GM18511 (cell line): ENCODE results near the gene NTSR1.

Experiments
- ATAC-seq: cut with Tn5 transposase; IDR thresholded peaks from one replicate; pipeline ENCODE4 v1.9.1; 2021; ENCODE audit warnings: mild to moderate bottlenecking, moderate library complexity; ENCODE audit not compliant: unreplicated experiment

NTSR1 gene

DNA sequence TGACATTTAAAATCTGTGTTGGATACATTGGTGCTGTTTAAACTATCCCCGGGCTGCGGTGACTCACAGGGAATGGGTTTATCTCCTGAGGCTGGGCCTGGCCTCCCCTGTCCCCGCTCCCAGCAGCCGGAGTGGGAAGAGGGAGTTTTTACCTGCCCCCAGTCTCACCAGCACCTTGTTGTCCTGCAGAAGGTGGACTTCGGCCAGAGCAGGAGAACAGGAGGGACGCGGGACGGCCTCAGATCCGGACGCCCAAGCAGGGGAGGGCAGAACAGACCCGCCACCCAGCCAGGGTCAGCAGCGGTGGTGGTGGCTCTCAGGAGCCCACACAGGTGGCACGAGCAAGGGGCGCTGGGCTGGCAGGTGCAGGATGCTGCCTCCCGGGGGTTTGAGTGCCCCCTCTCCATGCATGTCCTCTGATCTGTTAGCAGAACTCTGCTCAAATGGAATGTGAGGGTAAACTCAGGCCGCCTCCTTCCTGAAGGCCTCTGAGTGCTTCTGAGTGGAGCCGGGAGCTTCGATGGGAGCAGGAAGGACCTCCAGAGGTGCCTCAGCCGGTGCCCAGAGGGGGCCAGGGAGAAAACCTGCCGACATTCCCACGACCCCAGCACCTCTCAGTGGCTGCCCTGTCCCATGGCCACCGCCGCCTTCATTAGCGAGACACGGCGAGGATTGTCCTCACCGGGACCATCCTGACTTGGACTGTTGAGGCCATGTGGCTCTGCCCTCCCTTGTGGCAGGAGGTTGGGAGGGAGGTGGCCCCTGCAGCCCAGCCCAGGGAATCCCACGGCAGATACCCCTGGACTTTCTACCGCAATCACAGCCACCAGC lies 44.2 kb downstream of the NTSR1 start:
- ATAC-seq: no peak

GRCh38 chr20:62753626-62754025 lies 45.0 kb downstream of the NTSR1 start:
- no peak for ATAC-seq

- no peak for ATAC-seq
Measured at GRCh38 chr20:62754122-62754990, 45.7 kb downstream of the NTSR1 start.

DNA sequence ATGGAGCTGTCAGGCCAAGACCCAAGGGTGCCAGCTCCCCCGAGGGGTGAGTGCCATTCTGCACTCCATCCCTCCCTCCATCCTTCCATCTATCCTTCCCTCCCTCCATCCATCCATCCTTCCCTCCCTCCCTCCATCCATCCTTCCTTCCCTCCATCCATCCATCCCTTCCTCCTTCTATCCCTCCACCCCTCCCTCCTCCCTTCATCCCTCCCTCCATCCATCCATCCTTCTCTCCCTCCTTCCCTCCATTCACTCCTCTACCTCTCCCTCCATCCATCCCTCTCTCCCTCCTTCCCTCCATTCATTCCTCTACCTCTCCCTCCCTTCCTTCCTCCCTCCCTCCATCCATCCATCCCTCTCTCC lies 46.3 kb downstream of the NTSR1 start:
- ATAC-seq: no peak

DNA sequence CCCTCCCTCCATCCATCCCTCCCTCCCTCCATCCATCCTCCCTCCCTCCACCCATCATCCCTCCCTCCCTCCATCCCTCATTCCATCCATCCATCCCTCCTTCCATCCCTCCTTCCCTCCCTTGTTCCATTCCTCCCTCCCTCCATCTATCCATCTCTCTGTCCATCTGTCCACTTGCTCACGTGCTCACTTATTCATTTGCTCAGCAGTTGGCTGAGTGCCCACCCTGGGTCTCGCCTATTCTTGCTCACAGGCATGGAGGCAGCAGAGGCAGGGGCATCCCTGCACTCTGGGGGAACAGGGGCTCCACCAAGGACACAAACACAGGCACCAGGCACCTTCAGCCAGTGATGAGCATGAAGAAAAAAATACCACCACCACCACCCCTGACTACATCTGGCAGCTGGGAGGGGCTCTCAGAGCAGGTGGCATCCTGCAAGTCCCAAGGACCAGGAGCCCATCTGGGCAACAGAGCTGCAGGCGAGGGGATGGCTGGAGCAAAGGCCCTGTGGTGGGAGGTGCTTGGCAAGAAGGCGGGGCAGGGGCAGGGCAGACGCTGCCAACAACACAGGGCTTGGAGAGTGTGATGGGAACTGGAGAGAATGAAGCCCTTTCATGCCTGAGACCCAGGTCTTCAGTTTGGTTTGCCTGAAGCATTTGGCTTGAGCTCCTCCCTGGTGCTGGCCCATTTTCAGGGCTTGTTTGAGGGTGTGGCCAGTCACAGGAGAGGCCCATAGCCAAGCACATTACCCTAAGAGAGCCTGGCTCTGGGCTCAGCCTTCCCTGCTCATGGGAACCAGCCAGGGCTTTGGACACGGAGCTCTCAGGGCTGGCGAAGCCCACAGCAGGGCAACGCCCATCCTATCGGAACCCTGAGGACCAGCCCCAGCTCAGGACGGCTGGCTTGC lies 47.4 kb downstream of the NTSR1 start:
- ATAC-seq: no peak

DNA sequence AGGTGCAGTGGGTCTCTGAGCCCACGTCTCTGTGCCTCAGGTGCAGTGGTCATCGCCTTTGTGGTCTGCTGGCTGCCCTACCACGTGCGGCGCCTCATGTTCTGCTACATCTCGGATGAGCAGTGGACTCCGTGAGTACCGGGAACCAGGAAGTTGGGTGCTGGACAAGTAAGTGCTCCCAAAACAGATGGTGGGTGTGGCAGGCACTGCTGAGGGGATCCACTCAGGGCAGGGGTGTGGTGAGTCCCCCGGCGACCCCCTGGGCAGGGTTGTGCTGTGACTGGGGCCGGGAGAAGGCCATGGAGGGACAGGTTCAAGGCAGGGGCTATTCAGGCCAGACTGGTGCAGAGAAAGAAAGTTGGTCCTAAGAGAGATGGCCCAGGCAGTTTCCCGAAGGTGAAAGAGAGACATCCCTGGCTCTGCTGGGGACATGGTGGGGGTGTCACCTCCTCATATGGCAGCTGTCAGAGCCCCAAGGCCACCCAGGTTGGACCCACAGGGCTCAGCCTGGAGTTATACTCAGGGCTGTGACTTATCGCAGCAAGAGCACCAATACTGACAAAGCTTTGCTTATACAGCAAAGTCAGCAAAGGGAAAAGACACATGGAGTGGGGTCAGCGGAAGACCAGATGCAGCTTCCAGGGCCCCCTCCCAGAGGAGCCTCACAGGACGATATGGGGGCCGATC lies 49.7 kb downstream of the NTSR1 start:
- ATAC-seq: no peak

GRCh38 chr20:62759981-62760431 lies 51.4 kb downstream of the NTSR1 start:
- ATAC-seq: no peak

DNA sequence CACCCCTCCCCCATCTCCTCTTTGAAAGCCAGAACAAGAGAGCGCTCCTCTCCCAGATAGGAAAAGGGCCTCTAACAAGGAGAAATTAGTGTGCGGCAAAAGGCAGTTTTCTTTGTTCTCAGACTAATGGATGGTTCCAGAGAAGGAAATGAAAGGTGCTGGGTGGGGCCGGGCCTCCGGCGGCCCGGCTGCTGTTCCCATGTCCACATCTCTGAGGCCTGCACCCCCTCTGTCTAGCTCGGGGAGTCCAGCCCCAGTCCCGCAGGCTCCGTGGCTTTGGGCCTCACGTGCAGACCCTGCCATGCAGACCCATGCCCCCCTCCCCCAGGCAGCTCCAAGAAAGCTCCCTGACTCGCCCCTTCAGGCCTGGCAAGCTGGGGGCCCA lies 51.8 kb downstream of the NTSR1 start:
- ATAC-seq: no peak

DNA sequence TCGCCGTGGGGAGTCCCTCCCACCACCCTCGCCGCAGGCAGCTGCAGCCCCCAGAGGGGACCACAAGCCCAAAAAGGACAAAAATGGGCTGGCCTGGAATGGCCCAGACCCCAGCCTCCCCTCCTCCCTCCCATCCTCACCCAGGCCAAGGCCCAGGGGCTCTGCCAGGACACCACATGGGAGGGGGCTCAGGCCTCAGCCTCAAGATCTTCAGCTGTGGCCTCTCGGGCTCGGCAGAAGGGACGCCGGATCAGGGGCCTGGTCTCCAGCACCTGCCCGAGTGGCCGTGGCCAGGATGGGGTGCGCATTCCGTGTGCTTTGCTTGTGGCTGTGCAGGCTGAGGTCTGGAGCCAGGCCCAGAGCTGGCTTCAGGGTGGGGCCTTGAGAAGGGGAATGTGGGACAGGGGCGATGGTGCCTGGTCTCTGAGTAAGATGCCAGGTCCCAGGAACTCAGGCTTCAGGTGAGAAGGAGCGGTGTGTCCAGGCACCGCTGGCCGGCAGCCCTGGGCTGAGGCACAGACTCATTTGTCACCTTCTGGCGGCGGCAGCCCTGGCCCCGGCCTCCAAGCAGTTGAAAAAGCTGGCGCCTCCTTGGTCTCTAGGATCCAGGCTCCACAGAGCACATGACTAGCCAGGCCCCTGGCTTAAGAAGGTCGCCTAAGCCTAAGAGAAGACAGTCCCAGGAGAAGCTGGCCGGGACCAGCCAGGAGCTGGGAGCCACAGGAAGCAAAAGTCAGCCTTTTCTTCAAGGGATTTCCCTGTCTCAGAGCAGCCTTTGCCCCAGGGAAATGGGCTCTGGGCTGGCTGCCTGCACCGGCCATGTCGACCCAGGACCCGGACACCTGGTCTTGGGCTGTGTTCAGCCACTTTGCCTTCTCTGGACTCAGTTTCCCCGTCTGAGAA lies 52.5 kb downstream of the NTSR1 start:
- ATAC-seq: no peak

DNA sequence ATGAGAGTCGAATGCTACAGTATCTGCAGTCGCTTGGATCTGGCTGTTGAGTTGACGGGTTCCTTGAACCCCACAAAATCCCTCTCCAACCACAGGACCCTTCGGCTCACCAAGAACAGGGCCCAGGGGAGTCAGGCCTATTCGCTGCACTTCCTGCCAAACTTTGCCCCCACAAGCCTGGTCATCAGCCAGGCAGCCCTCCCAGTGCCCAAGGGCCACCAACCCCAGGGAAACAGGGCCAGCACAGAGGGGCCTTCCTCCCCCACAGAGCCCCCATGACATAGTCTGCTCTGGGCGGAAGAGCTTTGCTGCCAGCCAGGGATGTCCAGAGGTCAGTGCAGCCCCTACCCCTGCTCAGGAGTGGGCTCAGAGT lies 53.1 kb downstream of the NTSR1 start:
- ATAC-seq: no peak

- ATAC-seq: no peak
Measured at GRCh38 chr20:62762376-62762775, 53.7 kb downstream of the NTSR1 start.

DNA sequence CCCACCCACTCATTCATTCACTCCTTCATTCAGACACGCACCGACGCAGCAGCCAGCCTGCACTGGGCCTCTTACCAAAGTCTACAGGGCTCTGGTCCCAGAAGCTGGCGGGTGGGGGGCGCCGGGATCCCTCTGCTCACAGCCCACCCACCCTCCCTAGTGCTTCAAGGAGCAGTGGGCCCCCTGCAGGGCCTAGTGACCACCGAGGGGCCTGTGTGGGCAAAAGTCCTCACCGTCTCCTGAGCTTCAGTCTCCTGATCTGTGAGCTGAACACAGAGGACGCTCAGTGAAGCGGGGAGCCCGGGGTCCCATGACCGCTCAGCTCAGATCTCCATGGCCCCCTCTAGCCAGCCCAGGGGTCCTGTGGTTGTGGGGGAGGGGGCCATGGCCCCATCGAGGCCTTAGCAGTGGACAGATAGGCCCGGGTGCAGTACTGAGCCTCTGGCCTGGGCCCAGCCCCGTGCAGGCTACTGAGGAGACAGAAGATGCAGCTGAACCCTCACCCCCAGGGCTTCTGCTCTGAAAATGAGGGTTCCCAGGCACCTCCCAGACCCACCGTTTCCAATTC lies 54.2 kb downstream of the NTSR1 start:
- ATAC-seq: no peak

- no peak for ATAC-seq
Measured at GRCh38 chr20:62763404-62763803, 54.8 kb downstream of the NTSR1 start.

DNA sequence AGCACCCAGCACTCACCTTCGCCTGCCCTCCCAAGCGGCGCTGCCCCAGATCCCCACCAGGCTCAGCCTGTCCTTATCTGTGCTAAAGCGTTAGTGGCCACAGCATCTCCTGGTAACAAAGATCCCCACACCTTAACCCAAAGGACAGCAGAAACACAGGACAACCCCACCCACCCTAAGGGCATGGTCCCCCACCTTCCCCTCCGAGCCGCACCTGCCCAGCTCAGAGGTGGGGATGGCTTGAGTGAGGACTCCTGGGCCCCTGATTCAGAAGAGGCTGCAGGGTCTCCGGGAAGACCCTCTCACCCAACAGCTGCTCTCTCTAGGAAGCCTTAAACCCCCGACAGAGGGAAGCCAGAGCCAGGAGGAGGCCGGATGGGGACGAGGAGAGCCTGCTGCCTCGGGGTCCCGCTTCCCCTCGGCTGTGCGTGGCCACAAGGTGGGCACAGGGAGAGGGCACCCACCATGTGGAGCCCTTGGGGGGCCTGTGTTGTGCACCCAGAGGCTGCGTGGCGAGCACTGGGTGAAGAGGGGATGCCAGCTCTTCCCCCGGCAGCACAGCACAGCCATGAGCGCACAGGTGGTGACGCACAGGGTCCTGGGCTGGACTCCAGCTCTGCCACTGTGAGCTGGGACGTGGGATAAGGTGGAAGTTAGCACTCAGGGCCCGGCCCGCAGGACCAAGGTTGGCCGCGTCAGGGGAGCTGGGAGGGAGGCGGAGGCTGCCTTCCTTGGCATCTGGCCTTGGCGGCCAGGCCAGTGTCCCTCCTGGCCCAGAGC lies 55.7 kb downstream of the NTSR1 start:
- ATAC-seq: no peak

DNA sequence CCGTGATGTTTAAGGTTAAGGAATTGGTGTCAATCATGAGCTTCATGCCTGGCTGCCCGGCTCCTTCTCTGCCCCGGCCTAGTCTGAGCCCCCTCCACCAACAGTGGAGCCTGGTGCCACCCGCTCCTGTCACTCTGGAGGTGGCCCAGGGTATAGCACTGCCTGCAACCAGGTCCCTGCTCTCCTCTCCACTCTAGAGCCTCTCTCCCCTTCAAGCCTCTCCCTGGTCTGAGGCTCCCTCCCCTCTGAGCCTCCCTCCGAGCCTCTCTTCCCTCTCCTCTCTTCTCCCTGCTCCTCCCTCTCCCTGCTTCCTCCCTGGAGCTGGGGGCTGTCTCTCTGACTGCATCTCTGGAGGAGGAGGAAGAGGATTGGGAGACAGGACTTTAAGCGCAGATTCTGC lies 56.4 kb downstream of the NTSR1 start:
- ATAC-seq: no peak

- no peak for ATAC-seq
Measured at GRCh38 chr20:62765432-62766070, 56.9 kb downstream of the NTSR1 start.

DNA sequence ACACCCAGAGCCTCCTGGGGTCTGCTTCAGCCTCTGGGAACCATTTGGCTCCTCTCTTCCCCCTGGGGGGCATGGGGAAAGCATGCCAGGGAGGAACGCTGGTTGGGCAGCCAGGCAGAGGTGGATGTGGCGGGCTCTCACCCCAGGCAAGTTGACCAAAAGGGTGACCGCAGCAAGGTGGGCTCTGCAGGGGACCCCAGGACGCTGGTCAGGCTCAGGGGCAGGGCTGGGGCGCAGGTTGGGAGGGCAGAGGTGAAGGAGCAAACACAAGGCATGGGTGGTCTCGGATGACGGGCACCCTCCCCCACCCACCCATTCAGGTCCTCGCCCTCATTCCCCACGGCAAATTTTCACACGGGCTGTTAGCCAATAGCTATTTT lies 57.4 kb downstream of the NTSR1 start:
- no peak for ATAC-seq

DNA sequence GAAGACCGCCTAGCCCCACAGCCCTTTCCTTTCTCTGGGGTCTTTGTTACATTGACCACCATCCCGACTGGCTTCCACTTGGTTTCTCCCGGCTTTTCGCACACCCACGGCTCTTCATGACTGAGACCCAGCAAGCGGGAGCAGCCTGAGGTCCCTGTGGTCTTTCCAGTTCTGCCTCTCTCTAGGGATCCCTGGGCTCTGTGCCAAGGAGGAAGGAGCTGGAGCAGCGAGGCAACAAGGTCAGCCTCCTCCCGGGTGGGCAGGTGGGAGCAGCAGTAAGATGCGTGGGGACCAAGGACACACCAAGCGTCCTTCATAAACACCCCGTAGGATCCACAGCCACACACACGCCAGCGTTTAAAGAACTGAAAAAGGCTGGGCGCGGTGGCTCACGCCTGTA lies 58.1 kb downstream of the NTSR1 start:
- ATAC-seq: no peak
